Osteoblast (primary cell): Measurements from ENCODE around the gene SLC37A2. TPM values are rescaled to one million over a fixed set of nuclear protein-coding genes. Genes with fewer than 3 reads are reported as not detected.
A peak's percentile ranks its signal among the peaks of the same experiment; 100 is the strongest.

Experiments
- DNase-seq: peaks from one replicate; pipeline ENCODE4 v3.0.0; 2011; ENCODE audit warnings: low spot score, mixed read lengths; ENCODE audit not compliant: insufficient read length; ENCODE audit errors: missing footprints
- H2AFZ ChIP-seq: 2 replicates; pipeline ENCODE4 v1.6.0; 2011; ENCODE audit warnings: mild to moderate bottlenecking, low read length
- H3K27ac ChIP-seq: 2 replicates; pipeline ENCODE4 v1.5.1; 2011; ENCODE audit warnings: mild to moderate bottlenecking, low read depth, low read length, moderate library complexity
- H3K27me3 ChIP-seq: 2 replicates; pipeline ENCODE4 v1.6.0; 2012; ENCODE audit warnings: mild to moderate bottlenecking, control low read depth, inconsistent platforms, low read length, moderate library complexity; ENCODE audit not compliant: insufficient read depth
- H3K36me3 ChIP-seq: 2 replicates; pipeline ENCODE4 v1.5.1; 2011; ENCODE audit warnings: mild to moderate bottlenecking, low read length, control low read depth, moderate library complexity; ENCODE audit not compliant: insufficient read depth
- H3K4me1 ChIP-seq: 2 replicates; pipeline ENCODE4 v1.5.1; 2011; ENCODE audit warnings: mild to moderate bottlenecking, low read length, control low read depth, moderate library complexity; ENCODE audit not compliant: insufficient read depth
- H3K4me2 ChIP-seq: 2 replicates; pipeline ENCODE4 v1.6.0; 2011; ENCODE audit warnings: mild to moderate bottlenecking, low read length; ENCODE audit not compliant: insufficient read depth
- H3K4me3 ChIP-seq: fragments of 200-600 bp; sonication (generic); 3 replicates; pipeline ENCODE4 v1.5.1; 2012; ENCODE audit warnings: mild to moderate bottlenecking, low read length, inconsistent platforms; ENCODE audit not compliant: insufficient read depth
- H3K79me2 ChIP-seq: 2 replicates; pipeline ENCODE4 v1.6.0; 2012; ENCODE audit warnings: mild to moderate bottlenecking, low read length, control low read depth, inconsistent platforms; ENCODE audit not compliant: insufficient read depth
- H3K9me3 ChIP-seq: 2 replicates; pipeline ENCODE4 v1.5.1; 2011; ENCODE audit warnings: low read depth, low read length, control low read depth
- H4K20me1 ChIP-seq: 2 replicates; pipeline ENCODE4 v1.6.0; 2012; ENCODE audit warnings: mild to moderate bottlenecking, low read length, control low read depth; ENCODE audit not compliant: insufficient read depth
- total RNA-seq: library from RNA; depleted of rRNA; stranded (reverse); fragments of >200 nt; gene quantifications from 2 replicates; pipeline ENCODE4 v1.2.3, GENCODE V29; 2012
- TF ChIP-seq, protein P1 (sequence below): IDR thresholded peaks from 2 replicates; pipeline ENCODE4 v1.5.1; 2011; ENCODE audit warnings: mild to moderate bottlenecking, low read depth, low read length, moderate library complexity; ENCODE audit errors: extremely low read depth

The SLC37A2 gene
- total RNA-seq, 1 donor = 0.36 TPM

DNA sequence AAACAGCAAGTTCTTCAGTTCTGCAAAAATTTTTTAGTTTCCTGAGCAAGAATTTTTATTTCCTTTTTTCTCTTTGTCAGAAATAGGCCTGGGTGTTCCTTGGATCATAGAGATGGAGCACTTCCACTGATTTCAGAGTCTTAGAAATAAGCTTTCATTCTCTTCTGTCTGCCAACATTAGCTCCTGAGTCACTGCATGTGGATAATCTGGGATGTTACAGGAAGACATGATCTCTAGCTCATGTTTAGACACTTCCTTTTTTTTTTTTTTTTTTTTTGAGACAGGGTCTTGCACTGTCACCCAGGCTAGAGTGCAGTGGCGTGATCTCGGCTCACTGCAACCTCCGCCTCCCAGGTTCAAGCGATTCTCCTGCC is 61.5 kb downstream of the SLC37A2 start:
- H3K4me2 ChIP-seq = no peak overlapping the region

GRCh38 chr11:125128450-125128849 is 65.3 kb downstream of the SLC37A2 start:
- TF ChIP-seq, protein P1, sequence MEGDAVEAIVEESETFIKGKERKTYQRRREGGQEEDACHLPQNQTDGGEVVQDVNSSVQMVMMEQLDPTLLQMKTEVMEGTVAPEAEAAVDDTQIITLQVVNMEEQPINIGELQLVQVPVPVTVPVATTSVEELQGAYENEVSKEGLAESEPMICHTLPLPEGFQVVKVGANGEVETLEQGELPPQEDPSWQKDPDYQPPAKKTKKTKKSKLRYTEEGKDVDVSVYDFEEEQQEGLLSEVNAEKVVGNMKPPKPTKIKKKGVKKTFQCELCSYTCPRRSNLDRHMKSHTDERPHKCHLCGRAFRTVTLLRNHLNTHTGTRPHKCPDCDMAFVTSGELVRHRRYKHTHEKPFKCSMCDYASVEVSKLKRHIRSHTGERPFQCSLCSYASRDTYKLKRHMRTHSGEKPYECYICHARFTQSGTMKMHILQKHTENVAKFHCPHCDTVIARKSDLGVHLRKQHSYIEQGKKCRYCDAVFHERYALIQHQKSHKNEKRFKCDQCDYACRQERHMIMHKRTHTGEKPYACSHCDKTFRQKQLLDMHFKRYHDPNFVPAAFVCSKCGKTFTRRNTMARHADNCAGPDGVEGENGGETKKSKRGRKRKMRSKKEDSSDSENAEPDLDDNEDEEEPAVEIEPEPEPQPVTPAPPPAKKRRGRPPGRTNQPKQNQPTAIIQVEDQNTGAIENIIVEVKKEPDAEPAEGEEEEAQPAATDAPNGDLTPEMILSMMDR = no peak
- Histone ChIP-seq H2AFZ (no peak overlapping the region), H3K36me3 (no peaks in the 10 kb centered on the region)

More for the DNA sequence above, 61.5 kb downstream of the SLC37A2 start:
- H3K4me1 ChIP-seq = peaks cover 8% of the 10 kb centered on the region
- H4K20me1 ChIP-seq = no peaks in the 10 kb centered on the region
- no peaks in the 10 kb centered on the region for H3K9me3 ChIP-seq
- no peak for DNase-seq
- TF ChIP-seq, protein P1 = no peak
- H3K79me2 ChIP-seq = no peaks in the 10 kb centered on the region
- peaks cover 3% of the 10 kb centered on the region for H3K27me3 ChIP-seq
- H3K36me3 ChIP-seq = no peaks in the 10 kb centered on the region
- no peak overlapping the region for H3K4me3 ChIP-seq
- no peak overlapping the region for H3K27ac ChIP-seq
- H2AFZ ChIP-seq = no peak overlapping the region

DNA sequence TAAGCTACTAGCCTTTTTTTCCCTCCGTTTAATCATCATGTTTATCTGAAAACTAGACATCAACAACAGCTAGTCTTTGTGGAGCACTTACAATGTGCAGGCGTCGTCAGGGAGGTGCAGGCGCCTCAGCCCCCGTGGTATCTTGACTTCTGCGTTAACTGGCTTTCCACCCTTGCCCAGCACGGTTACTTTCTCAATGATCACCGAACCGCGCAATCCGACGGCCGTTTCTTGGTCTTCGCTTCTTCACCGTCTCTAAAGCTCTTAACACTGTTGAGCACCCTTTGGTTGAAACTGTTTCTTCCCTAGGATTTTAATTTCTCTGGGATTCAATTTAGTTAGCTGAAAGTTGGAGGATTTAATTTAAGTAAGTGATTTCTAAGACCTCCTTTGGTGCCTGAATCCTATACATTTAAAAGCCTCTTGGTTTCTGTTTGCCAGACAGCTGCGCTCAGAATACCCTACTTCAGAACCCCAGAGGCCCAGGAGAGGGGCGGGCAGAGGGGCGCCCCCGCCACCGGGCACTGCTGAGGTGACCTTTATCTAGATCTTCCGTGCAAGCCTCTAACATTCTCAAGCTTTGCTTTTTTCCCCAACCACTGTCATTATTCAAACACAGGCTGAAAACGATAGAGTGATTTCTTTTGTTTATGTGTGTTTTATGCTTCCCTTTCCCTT is 66.3 kb downstream of the SLC37A2 start:
- H3K9me3 ChIP-seq = no peaks in the 10 kb centered on the region
- no peak overlapping the region for H3K4me3 ChIP-seq
- H3K27ac ChIP-seq = no peak overlapping the region
- peaks cover 4% of the 10 kb centered on the region for H3K4me1 ChIP-seq
- H2AFZ ChIP-seq = no peak overlapping the region
- no peaks in the 10 kb centered on the region for H3K79me2 ChIP-seq
- no peak for DNase-seq
- TF ChIP-seq, protein P1 = no peak
- no peak overlapping the region for H3K4me2 ChIP-seq
- no peaks in the 10 kb centered on the region for H3K36me3 ChIP-seq
- H3K27me3 ChIP-seq = peaks cover 7% of the 10 kb centered on the region
- no peaks in the 10 kb centered on the region for H4K20me1 ChIP-seq

More at GRCh38 chr11:125128450-125128849, 65.3 kb downstream of the SLC37A2 start:
- DNase-seq = peak; percentile 94
- peak overlapping the region; percentile 32 for H3K4me2 ChIP-seq
- H3K79me2 ChIP-seq = no peaks in the 10 kb centered on the region
- no peaks in the 10 kb centered on the region for H4K20me1 ChIP-seq
- peaks cover 3% of the 10 kb centered on the region for H3K27me3 ChIP-seq
- H3K9me3 ChIP-seq = no peaks in the 10 kb centered on the region
- H3K4me3 ChIP-seq = no peak overlapping the region
- H3K4me1 ChIP-seq = peaks cover 8% of the 10 kb centered on the region
- no peak overlapping the region for H3K27ac ChIP-seq

GRCh38 chr11:125132071-125132470 is 69.0 kb downstream of the SLC37A2 start:
- peaks cover 4% of the 10 kb centered on the region for H3K4me1 ChIP-seq
- no peaks in the 10 kb centered on the region for H3K9me3 ChIP-seq
- H3K4me3 ChIP-seq = no peak overlapping the region
- no peak overlapping the region for H3K4me2 ChIP-seq
- H3K27me3 ChIP-seq = peaks cover 17% of the 10 kb centered on the region
- H3K27ac ChIP-seq = no peak overlapping the region
- TF ChIP-seq, protein P1 = no peak
- H2AFZ ChIP-seq = no peak overlapping the region
- no peak for DNase-seq
- no peaks in the 10 kb centered on the region for H3K79me2 ChIP-seq
- H4K20me1 ChIP-seq = no peaks in the 10 kb centered on the region
- H3K36me3 ChIP-seq = no peaks in the 10 kb centered on the region
